ENCODE data around the gene ZNF564.
"Not testable (repeated sequence)": the region's sequence is repeated elsewhere in the genome, so short reads cannot be mapped to it uniquely, and the experiment has no call there.

Gene ZNF564

GRCh38 chr19:12551060-12551832, at the start of gene ZNF564:
Gene ZNF564, minus strand, starts transcription at chr19:12551482. Its CDS starts 150 bp downstream, at chr19:12551332.
- peak; percentile 95 for DNase-seq (ENCODE audit: low spot score)

GRCh38 chr19:12597594-12597993, 46.3 kb upstream of the ZNF564 start:
- no peak for DNase-seq (ENCODE audit: low spot score)

GRCh38 chr19:12596927-12597548, 45.8 kb upstream of the ZNF564 start:
- DNase-seq (ENCODE audit: low spot score), result no peak

- no peak for DNase-seq (ENCODE audit: low spot score)
These were observed 45.2 kb upstream of the ZNF564 start for GRCh38 chr19:12596485-12596884.

GRCh38 chr19:12581100-12581499, 29.8 kb upstream of the ZNF564 start:
- no peak for DNase-seq (ENCODE audit: low spot score)

- DNase-seq (ENCODE audit: low spot score), result no peak
These were observed 29.0 kb upstream of the ZNF564 start for GRCh38 chr19:12580180-12580694.

GRCh38 chr19:12578641-12579040, 27.4 kb upstream of the ZNF564 start:
- DNase-seq (ENCODE audit: low spot score), result no peak

- DNase-seq (ENCODE audit: low spot score), result no peak
These were observed 22.8 kb upstream of the ZNF564 start for GRCh38 chr19:12574036-12574435.

GRCh38 chr19:12567951-12568350, 16.7 kb upstream of the ZNF564 start:
- DNase-seq (ENCODE audit: low spot score), result no peak

GRCh38 chr19:12566380-12566779, 15.1 kb upstream of the ZNF564 start:
- DNase-seq (ENCODE audit: low spot score), result not testable (repeated sequence)

- DNase-seq (ENCODE audit: low spot score), result peak; percentile 90
These were observed 12.9 kb upstream of the ZNF564 start for GRCh38 chr19:12564016-12564664.

- DNase-seq (ENCODE audit: low spot score), result no peak
These were observed 4.2 kb upstream of the ZNF564 start for GRCh38 chr19:12555456-12555930.

- no peak for DNase-seq (ENCODE audit: low spot score)
These were observed 4.4 kb downstream of the ZNF564 start for GRCh38 chr19:12546903-12547302.

GRCh38 chr19:12546068-12546467, 5.2 kb downstream of the ZNF564 start:
- no peak for DNase-seq (ENCODE audit: low spot score)

GRCh38 chr19:12545267-12545666, 6.0 kb downstream of the ZNF564 start:
- no peak for DNase-seq (ENCODE audit: low spot score)

- no peak for DNase-seq (ENCODE audit: low spot score)
These were observed 6.8 kb downstream of the ZNF564 start for GRCh38 chr19:12544401-12544876.

- no peak for DNase-seq (ENCODE audit: low spot score)
These were observed 7.4 kb downstream of the ZNF564 start for GRCh38 chr19:12543855-12544254.

GRCh38 chr19:12527034-12527836, 24.0 kb downstream of the ZNF564 start:
- no peak for DNase-seq (ENCODE audit: low spot score)

- no peak for DNase-seq (ENCODE audit: low spot score)
These were observed 24.7 kb downstream of the ZNF564 start for GRCh38 chr19:12526542-12526941.

GRCh38 chr19:12521996-12522395, 29.3 kb downstream of the ZNF564 start:
- DNase-seq (ENCODE audit: low spot score), result no peak

- DNase-seq (ENCODE audit: low spot score), result no peak
These were observed 37.7 kb downstream of the ZNF564 start for GRCh38 chr19:12513531-12514061.

All from D341Med (cell line).